SU-DHL-6 (cell line): ENCODE measurements around the gene ZNF431.

ENCODE experiments used
- H2AFZ ChIP-seq: fragments of 200-600 bp; sonication (generic); 2 replicates; pipeline ENCODE4 v1.6.1; 2014; ENCODE audit warnings: low read depth, mild to moderate bottlenecking, moderate library complexity, mixed read lengths, antibody characterized with exemption, low read length; ENCODE audit not compliant: severe bottlenecking
- H3F3A ChIP-seq: fragments of 200-600 bp; shearing (Covaris generic); 2 replicates; pipeline ENCODE4 v1.6.0; 2016; ENCODE audit warnings: antibody characterized with exemption, mild to moderate bottlenecking; ENCODE audit not compliant: insufficient read depth
- H3K27ac ChIP-seq: fragments of 200-600 bp; sonication (generic); 2 replicates; pipeline ENCODE4 v1.5.1; 2016; ENCODE audit warnings: low read depth, mild to moderate bottlenecking, low read length, moderate library complexity, mixed read lengths
- H3K27me3 ChIP-seq: fragments of 200-600 bp; sonication (generic), shearing (Covaris generic); 2 replicates; pipeline ENCODE4 v1.6.0; 2014; ENCODE audit warnings: mild to moderate bottlenecking, low read length
- H3K36me3 ChIP-seq: fragments of 200-600 bp; sonication (generic); 2 replicates; pipeline ENCODE4 v1.6.1; 2014; ENCODE audit warnings: mild to moderate bottlenecking, low read length, mixed read lengths
- H3K4me2 ChIP-seq: fragments of 300-600, 200-600 bp; shearing (Covaris generic), sonication (generic); 2 replicates; pipeline ENCODE4 v1.6.0; 2014; ENCODE audit warnings: low read length, low read depth, mild to moderate bottlenecking; ENCODE audit not compliant: poor library complexity, severe bottlenecking
- H3K4me3 ChIP-seq: fragments of 200-600 bp; sonication (generic); 2 replicates; pipeline ENCODE4 v1.5.1; 2014; ENCODE audit warnings: antibody characterized with exemption, low read length, mild to moderate bottlenecking, mixed read lengths; ENCODE audit not compliant: insufficient read depth, poor library complexity, severe bottlenecking
- H3K79me2 ChIP-seq: fragments of 200-600 bp; sonication (generic); 2 replicates; pipeline ENCODE4 v1.6.1; 2014; ENCODE audit warnings: mild to moderate bottlenecking, low read length, moderate library complexity; ENCODE audit not compliant: insufficient read depth
- H3K9ac ChIP-seq: fragments of 200-600 bp; sonication (generic); 2 replicates; pipeline ENCODE4 v1.7.0; 2014; ENCODE audit warnings: mild to moderate bottlenecking, low read length
- H3K9me2 ChIP-seq: fragments of 200-600 bp; sonication (generic); replicated peaks from 2 replicates; pipeline ENCODE4 v1.6.1; 2014; ENCODE audit warnings: low read length; ENCODE audit not compliant: insufficient read depth
- H3K9me3 ChIP-seq: fragments of 200-600 bp; sonication (generic); 2 replicates; pipeline ENCODE4 v1.6.1; 2014; ENCODE audit warnings: low read length, mixed read lengths; ENCODE audit not compliant: insufficient read depth
- H4K20me1 ChIP-seq: fragments of 200-600 bp; sonication (generic); 2 replicates; pipeline ENCODE4 v1.6.1; 2014; ENCODE audit warnings: low read depth, mild to moderate bottlenecking, antibody characterized with exemption, low read length, moderate library complexity, mixed read lengths
- EZH2phosphoT487 ChIP-seq: fragments of 200-600 bp; sonication (generic), shearing (Covaris generic); conservative IDR thresholded peaks from 2 replicates; pipeline ENCODE4 v1.6.1; 2018; ENCODE audit warnings: mild to moderate bottlenecking, antibody characterized with exemption, low read length, moderate library complexity, mixed read lengths
- TF ChIP-seq, protein P1 (sequence below): fragments of 200-600 bp; sonication (generic); IDR thresholded peaks from one replicate; pipeline ENCODE4 v1.5.1; 2017; ENCODE audit warnings: antibody characterized with exemption, mild to moderate bottlenecking, low read length, moderate library complexity; ENCODE audit not compliant: insufficient read depth, poor library complexity, severe bottlenecking

ZNF431 gene

DNA sequence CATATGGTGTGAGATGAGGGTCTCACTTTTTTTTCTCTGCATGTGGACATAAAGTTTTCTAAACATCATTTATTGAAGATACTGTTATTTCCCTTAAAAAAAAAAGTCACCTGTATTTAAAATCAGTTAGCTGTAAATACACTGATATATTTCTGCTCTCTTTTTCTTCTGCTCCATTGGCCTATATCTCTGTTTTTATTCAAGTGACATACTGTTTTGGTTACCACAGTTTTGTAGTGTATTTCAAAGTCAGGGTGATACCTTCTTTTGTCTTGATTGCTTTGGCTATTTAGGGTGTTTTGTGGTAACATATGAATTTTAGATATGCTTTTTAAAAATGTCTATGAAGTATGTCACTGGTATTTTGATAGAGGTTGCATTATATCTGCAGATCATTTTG is 15.8 kb upstream of the ZNF431 start:
- H2AFZ ChIP-seq, result no peak overlapping the region
- 0 out of 2 replicates have a peak, but pooled peaks cover 2% of the 10 kb centered on the region for H3K36me3 ChIP-seq
- H3F3A ChIP-seq, result no peaks in the 10 kb centered on the region
- no peaks in the 10 kb centered on the region for H3K79me2 ChIP-seq
- H3K4me2 ChIP-seq, result no peak overlapping the region
- no peak overlapping the region for H3K9ac ChIP-seq
- H4K20me1 ChIP-seq, result no peaks in the 10 kb centered on the region
- no peak overlapping the region for H3K27ac ChIP-seq
- no peak overlapping the region for H3K4me3 ChIP-seq
- no peaks in the 10 kb centered on the region for H3K9me3 ChIP-seq
- no peaks in the 10 kb centered on the region for H3K9me2 ChIP-seq
- no peak for TF ChIP-seq EZH2phosphoT487
- TF ChIP-seq, protein P1, sequence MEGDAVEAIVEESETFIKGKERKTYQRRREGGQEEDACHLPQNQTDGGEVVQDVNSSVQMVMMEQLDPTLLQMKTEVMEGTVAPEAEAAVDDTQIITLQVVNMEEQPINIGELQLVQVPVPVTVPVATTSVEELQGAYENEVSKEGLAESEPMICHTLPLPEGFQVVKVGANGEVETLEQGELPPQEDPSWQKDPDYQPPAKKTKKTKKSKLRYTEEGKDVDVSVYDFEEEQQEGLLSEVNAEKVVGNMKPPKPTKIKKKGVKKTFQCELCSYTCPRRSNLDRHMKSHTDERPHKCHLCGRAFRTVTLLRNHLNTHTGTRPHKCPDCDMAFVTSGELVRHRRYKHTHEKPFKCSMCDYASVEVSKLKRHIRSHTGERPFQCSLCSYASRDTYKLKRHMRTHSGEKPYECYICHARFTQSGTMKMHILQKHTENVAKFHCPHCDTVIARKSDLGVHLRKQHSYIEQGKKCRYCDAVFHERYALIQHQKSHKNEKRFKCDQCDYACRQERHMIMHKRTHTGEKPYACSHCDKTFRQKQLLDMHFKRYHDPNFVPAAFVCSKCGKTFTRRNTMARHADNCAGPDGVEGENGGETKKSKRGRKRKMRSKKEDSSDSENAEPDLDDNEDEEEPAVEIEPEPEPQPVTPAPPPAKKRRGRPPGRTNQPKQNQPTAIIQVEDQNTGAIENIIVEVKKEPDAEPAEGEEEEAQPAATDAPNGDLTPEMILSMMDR, result no peak
- no peaks in the 10 kb centered on the region for H3K27me3 ChIP-seq

DNA sequence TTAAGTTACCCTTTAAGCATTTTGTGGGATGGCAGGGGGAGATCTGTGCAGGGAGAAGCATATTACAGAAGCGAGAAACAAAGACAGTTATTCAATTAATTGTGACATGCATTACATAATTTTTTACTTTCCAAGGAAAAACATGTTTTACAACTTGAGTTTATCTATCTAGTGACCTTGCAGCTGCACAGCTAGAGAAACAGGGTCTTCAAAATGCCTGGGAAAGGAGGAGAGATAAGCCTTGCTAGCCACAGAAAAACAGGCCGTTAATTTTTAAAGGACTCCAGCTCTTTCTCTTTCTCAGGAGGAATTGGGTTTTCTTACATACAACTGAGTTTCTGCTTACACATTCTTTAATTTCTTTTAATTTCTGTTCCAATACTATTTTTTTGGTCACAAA is 14.8 kb upstream of the ZNF431 start:
- no peak overlapping the region for H3K4me3 ChIP-seq
- no peak for TF ChIP-seq EZH2phosphoT487
- TF ChIP-seq, protein P1, result no peak
- no peak overlapping the region for H2AFZ ChIP-seq
- H3K27me3 ChIP-seq, result no peaks in the 10 kb centered on the region
- H3K9me2 ChIP-seq, result no peaks in the 10 kb centered on the region
- H3F3A ChIP-seq, result no peaks in the 10 kb centered on the region
- H3K36me3 ChIP-seq, result 0 out of 2 replicates have a peak, but pooled peaks cover 2% of the 10 kb centered on the region
- H3K9me3 ChIP-seq, result no peaks in the 10 kb centered on the region
- no peaks in the 10 kb centered on the region for H4K20me1 ChIP-seq
- H3K4me2 ChIP-seq, result no peak overlapping the region
- no peak overlapping the region for H3K9ac ChIP-seq
- no peaks in the 10 kb centered on the region for H3K79me2 ChIP-seq
- H3K27ac ChIP-seq, result no peak overlapping the region

DNA sequence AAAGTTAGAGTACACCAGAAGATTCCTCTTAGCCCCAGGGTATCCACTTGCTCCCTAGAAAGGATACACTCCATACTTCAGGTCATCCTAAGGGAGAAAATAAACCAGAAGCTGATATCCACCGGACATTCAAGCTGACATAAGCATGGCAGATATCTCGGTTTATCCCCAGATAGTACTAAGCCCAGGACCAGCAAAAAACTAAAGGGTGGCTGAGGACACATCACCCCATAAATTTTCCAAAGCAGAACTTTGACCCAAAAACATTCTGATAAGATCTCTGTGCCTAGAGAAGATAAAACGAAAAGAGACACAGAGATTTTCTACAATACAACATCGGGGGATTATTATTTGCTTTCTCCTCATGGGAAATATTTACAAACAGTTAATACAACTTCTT is 13.9 kb upstream of the ZNF431 start:
- no peak overlapping the region for H3K27ac ChIP-seq
- no peak overlapping the region for H3K9ac ChIP-seq
- H3F3A ChIP-seq, result no peaks in the 10 kb centered on the region
- no peaks in the 10 kb centered on the region for H3K79me2 ChIP-seq
- no peak overlapping the region for H2AFZ ChIP-seq
- no peak overlapping the region for H3K4me3 ChIP-seq
- 0 out of 2 replicates have a peak, but pooled peaks cover 2% of the 10 kb centered on the region for H3K36me3 ChIP-seq
- H4K20me1 ChIP-seq, result no peaks in the 10 kb centered on the region
- no peaks in the 10 kb centered on the region for H3K9me3 ChIP-seq
- TF ChIP-seq, protein P1, result no peak
- TF ChIP-seq EZH2phosphoT487, result no peak
- H3K27me3 ChIP-seq, result no peaks in the 10 kb centered on the region
- H3K9me2 ChIP-seq, result no peaks in the 10 kb centered on the region
- no peak overlapping the region for H3K4me2 ChIP-seq
